Gastrocnemius medialis (tissue), 4 donors: ENCODE results near the gene RC3H2. TPM values are rescaled to one million over a fixed set of nuclear protein-coding genes. Genes with fewer than 3 reads are reported as not detected.
A peak's percentile ranks its signal among the peaks of the same experiment; 100 is the strongest.

Source experiments
- ATAC-seq, 2 donors: fragments of 150-250 bp; one replicate each; pipeline ENCODE4 v1.9.1; 2016
- DNase-seq, 2 donors: peaks; one replicate each; pipeline ENCODE4 v3.0.0-alpha.2; 2019
- H3K27ac ChIP-seq, 4 donors: fragments of 200-600 bp; sonication (generic); 1 replicate in 1 of 4; 2 replicates in 3 of 4; pipeline ENCODE4 v1.5.1; 2016 to 2018; ENCODE audit warnings: mild to moderate bottlenecking in 2 of 4, moderate library complexity in 1 of 4
- H3K27me3 ChIP-seq, 3 donors: fragments of 200-600 bp; sonication (generic) in 2 of 3; 1 replicate in 1 of 3; 2 replicates in 2 of 3; pipeline versions ENCODE4 v1.5.1 to v1.6.0; 2016 to 2019; ENCODE audit warnings: mild to moderate bottlenecking in 1 of 3, moderate library complexity in 1 of 3
- H3K36me3 ChIP-seq, 2 donors: fragments of 200-600 bp; sonication (generic) in 1 of 2; one replicate each; pipeline ENCODE4 v1.5.1; 2017 to 2018
- H3K4me1 ChIP-seq, 2 donors: fragments of 200-600 bp; sonication (generic) in 1 of 2; one replicate each; pipeline ENCODE4 v1.5.1; 2016 to 2017; ENCODE audit warnings: mild to moderate bottlenecking in 2 of 2
- H3K4me3 ChIP-seq, 4 donors: fragments of 200-600 bp; sonication (generic) in 3 of 4; 1 replicate in 1 of 4; 2 replicates in 3 of 4; pipeline ENCODE4 v1.5.1; 2016 to 2019; ENCODE audit warnings: mild to moderate bottlenecking in 2 of 4
- H3K9me3 ChIP-seq, 3 donors: fragments of 200-600 bp; sonication (generic) in 2 of 3; 1 replicate in 1 of 3; 2 replicates in 2 of 3; pipeline ENCODE4 v1.5.1; 2016 to 2019
- POLR2A ChIP-seq, 2 donors: fragments of 450-650 bp; IDR thresholded peaks; one replicate each; pipeline ENCODE4 v1.6.1; 2017; ENCODE audit warnings: antibody characterized with exemption in 2 of 2, mild to moderate bottlenecking in 2 of 2, moderate library complexity in 2 of 2
- in situ Hi-C, 4 donors: fragments of 200-750 bp; cut with MboI; loops; one replicate each; pipeline versions ENCODE4 v1.15.0 to v1.8.0; 2017; ENCODE audit warnings: low sequenced_read_pairs in 4 of 4
- intact Hi-C: fragments of 100-400 bp; cut with DNase I; formaldehyde crosslinking; loops from one replicate; pipeline ENCODE4 v1.15.1; 2023; ENCODE audit warnings: low total_unique reads
- total RNA-seq, 4 donors: library from RNA; depleted of rRNA; stranded (reverse); fragments of >200 nt; gene quantifications; one replicate each; pipeline versions ENCODE4 v1.1.0 to v1.2.3, GENCODE V29; 2016
- TF ChIP-seq, protein P1 (sequence below), 5 experiments: fragments of 450-650 bp in 3 of 5; fragments of 200-600 bp in 2 of 5; sonication (generic) in 2 of 5; IDR thresholded peaks in 4 of 5; conservative IDR thresholded peaks in 1 of 5; 1 replicate in 4 of 5; 2 replicates in 1 of 5; pipeline ENCODE4 v1.5.1; 2016 to 2019; ENCODE audit warnings: antibody characterized with exemption in 5 of 5, mild to moderate bottlenecking in 3 of 5, moderate library complexity in 3 of 5

The RC3H2 gene
- total RNA-seq, 4 donors from 2014 or later: 29.4 to 45.2 (median 36.6) TPM

DNA sequence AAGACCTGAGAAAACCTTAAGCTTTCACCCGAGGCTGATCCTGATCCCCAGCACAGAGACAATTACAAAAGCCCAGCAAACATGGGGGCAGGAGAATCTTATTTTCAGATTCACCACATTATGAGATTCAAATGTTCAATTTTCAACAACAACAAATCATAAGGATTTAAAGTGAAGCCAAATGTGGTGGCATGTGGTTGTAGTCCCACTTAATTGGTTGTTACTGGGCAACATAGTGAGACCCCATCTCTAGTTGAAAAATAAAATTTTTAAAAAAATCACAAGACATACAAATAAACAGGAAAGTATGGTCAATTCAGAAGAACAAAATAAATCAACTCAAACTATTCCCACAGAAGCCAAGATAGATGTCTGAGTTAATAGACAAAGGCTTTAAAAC lies 31.7 kb upstream of the RC3H2 start:
- intact Hi-C loops (no loop called here), in situ Hi-C loops (no loop called here)

GRCh38 chr9:122936464-122936863 lies 31.3 kb upstream of the RC3H2 start:
- H3K4me3 ChIP-seq: no peak overlapping the region
- in situ Hi-C loops (no loop called here), intact Hi-C loops (no loop called here)
- H3K4me1 ChIP-seq: peaks cover 21 to 22% of the 10 kb centered on the region in 2 donors
- DNase-seq (no peak), ATAC-seq (no peak)
- no peak overlapping the region for H3K27ac ChIP-seq
- no peaks in the 10 kb centered on the region for H3K27me3 ChIP-seq
- TF ChIP-seq, protein P1, sequence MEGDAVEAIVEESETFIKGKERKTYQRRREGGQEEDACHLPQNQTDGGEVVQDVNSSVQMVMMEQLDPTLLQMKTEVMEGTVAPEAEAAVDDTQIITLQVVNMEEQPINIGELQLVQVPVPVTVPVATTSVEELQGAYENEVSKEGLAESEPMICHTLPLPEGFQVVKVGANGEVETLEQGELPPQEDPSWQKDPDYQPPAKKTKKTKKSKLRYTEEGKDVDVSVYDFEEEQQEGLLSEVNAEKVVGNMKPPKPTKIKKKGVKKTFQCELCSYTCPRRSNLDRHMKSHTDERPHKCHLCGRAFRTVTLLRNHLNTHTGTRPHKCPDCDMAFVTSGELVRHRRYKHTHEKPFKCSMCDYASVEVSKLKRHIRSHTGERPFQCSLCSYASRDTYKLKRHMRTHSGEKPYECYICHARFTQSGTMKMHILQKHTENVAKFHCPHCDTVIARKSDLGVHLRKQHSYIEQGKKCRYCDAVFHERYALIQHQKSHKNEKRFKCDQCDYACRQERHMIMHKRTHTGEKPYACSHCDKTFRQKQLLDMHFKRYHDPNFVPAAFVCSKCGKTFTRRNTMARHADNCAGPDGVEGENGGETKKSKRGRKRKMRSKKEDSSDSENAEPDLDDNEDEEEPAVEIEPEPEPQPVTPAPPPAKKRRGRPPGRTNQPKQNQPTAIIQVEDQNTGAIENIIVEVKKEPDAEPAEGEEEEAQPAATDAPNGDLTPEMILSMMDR (IDR thresholded peaks at IDR 0.05 in 4 of 5, conservative IDR thresholded peaks at IDR 0.05 in 1 of 5): no peak
- no peak for TF ChIP-seq POLR2A (IDR thresholded peaks at IDR 0.05)
- peaks cover 0 to 20% of the 10 kb centered on the region in 2 donors for H3K36me3 ChIP-seq
- no peaks in the 10 kb centered on the region for H3K9me3 ChIP-seq

More for the DNA sequence above, 31.7 kb upstream of the RC3H2 start:
- DNase-seq: no peak
- TF ChIP-seq POLR2A (IDR thresholded peaks at IDR 0.05): no peak
- TF ChIP-seq, protein P1 (IDR thresholded peaks at IDR 0.05 in 4 of 5, conservative IDR thresholded peaks at IDR 0.05 in 1 of 5): no peak
- Histone ChIP-seq H3K27ac (no peak overlapping the region), H3K4me3 (no peak overlapping the region), H3K27me3 (no peaks in the 10 kb centered on the region), H3K9me3 (no peaks in the 10 kb centered on the region), H3K4me1 (peaks cover 25 to 26% of the 10 kb centered on the region in 2 donors), H3K36me3 (peaks cover 0 to 20% of the 10 kb centered on the region in 2 donors)
- ATAC-seq: no peak

DNA sequence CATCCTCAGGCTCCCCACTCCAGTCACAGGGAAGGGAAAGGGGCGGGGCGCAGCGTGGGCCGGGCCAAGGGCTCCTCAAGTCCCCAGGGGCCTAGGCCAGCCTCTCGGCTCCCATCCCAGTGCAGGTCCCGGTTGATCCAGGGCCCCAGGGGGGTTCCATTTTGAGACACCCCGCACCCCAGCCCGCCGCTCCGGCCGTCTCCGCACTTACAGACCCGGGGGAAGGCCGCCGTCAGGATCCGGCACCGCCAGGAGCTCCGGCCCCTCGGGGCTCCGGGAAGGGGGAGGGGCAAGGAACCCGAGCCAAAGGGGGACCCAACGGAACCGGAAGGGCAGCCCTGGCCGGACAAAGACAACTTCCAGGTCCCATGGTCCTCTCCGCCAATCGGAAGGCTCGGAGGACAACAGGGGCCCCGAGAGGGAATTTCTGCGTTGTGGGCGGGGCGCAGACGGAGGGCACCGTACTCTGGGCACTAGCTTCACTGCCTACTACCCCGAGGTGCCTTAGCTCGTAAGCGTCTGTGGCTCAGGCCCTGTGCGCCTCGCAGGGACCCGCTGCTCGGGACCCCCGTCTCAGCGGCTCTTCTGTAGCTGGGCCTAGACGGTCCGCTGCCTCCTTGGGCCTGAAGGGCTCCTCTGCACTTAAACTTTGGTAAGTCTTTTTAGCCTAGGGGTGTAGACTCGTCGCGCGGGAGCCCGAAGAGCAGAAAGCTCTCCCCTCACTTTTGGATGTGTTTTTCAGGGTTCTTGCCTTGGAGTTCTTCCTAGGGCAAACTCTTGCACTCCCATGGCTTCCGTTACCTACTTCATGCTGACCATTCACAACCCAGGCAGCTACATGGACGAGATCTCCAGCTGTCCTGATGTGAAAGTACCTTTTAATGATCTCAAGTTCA lies 26.3 kb upstream of the RC3H2 start, which contains the start of gene ZBTB26:
Gene ZBTB26, minus strand, starts transcription at position 287 of the 896 bp plus-strand sequence. CDS start 11,578 bp downstream, outside the sequence.
- DNase-seq: peak; percentile 93
- H3K4me1 ChIP-seq: peaks cover 41 to 45% of the 10 kb centered on the region in 2 donors
- H3K9me3 ChIP-seq: no peaks in the 10 kb centered on the region
- H3K27me3 ChIP-seq: no peaks in the 10 kb centered on the region
- peaks cover 0 to 2% of the 10 kb centered on the region in 2 donors for H3K36me3 ChIP-seq
- intact Hi-C loops: loop anchor here (1.0 to 2.0 kb wide), 3 partner anchors 9 to 27 kb away; partner anchors contain the start of genes RC3H2 and ZBTB6
- peak within 1 kb of the TSS; percentile 86 to 94 (median 90) for H3K27ac ChIP-seq
- H3K4me3 ChIP-seq: peak within 1 kb of the TSS; percentile 91 to 98 (median 94)
- ATAC-seq: peak; percentile 99 to 100
- in situ Hi-C loops: no loop called here
- TF ChIP-seq, protein P1 (IDR thresholded peaks at IDR 0.05 in 4 of 5, conservative IDR thresholded peaks at IDR 0.05 in 1 of 5): peak in 1 of 5 experiments; percentile 4
- TF ChIP-seq POLR2A (IDR thresholded peaks at IDR 0.05): peak; percentile 48 to 55

DNA sequence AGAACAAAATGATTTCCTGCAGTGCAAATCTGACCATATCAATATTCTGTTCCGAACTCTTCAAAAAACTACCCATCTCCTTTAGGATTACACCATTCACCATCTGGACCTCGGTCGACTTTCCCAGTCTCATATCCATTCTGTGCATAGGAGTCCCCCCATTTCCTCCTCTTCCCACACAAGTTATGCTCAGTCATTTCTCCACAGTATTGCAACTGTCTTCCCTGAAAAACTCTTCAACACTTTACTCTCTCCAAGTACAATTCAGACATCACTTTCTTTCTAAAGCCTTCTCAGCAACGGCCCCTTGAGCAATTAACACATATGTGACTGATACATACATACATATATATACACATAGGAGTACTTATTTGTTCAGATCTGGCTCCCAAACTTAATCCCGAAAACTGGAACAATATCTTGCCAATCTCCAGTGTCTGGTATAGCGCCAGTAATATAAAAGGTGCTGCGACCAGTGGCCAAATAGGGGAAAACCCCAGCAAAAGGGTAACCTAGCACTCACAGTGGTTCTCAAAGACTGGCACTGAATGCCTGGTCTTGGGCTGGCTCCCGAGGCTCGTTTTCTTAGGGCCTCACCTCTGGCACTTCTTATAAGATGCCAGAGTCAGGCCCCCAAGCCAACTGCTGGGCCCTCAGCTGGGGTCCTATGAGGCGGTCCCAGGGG lies 25.5 kb upstream of the RC3H2 start:
- intact Hi-C loops (loop anchor here (1.0 to 2.0 kb wide), 3 partner anchors 10 to 26 kb away; partner anchors contain the start of genes RC3H2 and ZBTB6), in situ Hi-C loops (no loop called here)
- Histone ChIP-seq H3K27ac (peak overlapping the region; percentile 86 to 94 (median 90)), H3K27me3 (no peaks in the 10 kb centered on the region), H3K4me1 (peaks cover 41 to 45% of the 10 kb centered on the region in 2 donors), H3K4me3 (peak overlapping the region; percentile 91 to 98 (median 94)), H3K9me3 (no peaks in the 10 kb centered on the region), H3K36me3 (no peaks in the 10 kb centered on the region)
- no peak for DNase-seq
- ATAC-seq: peak in 1 of 2 donors; percentile 33
- TF ChIP-seq, protein P1 (IDR thresholded peaks at IDR 0.05 in 4 of 5, conservative IDR thresholded peaks at IDR 0.05 in 1 of 5): peak in 1 of 5 experiments; percentile 7
- TF ChIP-seq POLR2A (IDR thresholded peaks at IDR 0.05): no peak
